HCT116 (cell line): ENCODE measurements around the gene SLC22A23. TPM values are rescaled to one million over a fixed set of nuclear protein-coding genes. Genes with fewer than 3 reads are reported as not detected.

ENCODE experiments used
- ATAC-seq: fragments of 200-7000 bp; cut with Tn5 transposase; 2 replicates; pipeline ENCODE4 v1.9.1; 2020; ENCODE audit warnings: mild to moderate bottlenecking, moderate library complexity
- BruUV-seq: library from RNA; stranded (reverse); fragments of 400-500 nt; replicated peaks from 2 replicates; lab custom pipeline; 2021; lab: Mats Ljungman, UMichigan
- CTCF ChIA-PET: fragments of 300-600 bp; sonication (Branson Sonifier 250); formaldehyde crosslinking; loops from one replicate; lab custom pipeline; 2021; ENCODE audit warnings: antibody characterized with exemption; lab: Charles Lee
- POLR2A ChIA-PET: fragments of 300-600, 350-600 bp; sonication (Branson Sonifier 250); formaldehyde crosslinking; loops from one replicate; lab custom pipeline; 2021; ENCODE audit warnings: antibody characterized with exemption; lab: Charles Lee
- RAD21 ChIA-PET, 2 experiments: fragments of 300-600 bp; sonication (Branson Sonifier 250); formaldehyde crosslinking; loops; one replicate each; lab custom pipeline; 2023; ENCODE audit warnings: low total read pairs in 2 of 2; ENCODE audit not compliant: uncharacterized antibody in 2 of 2, unreplicated experiment in 2 of 2, low non-redundant PET in 1 of 2; lab: Charles Lee
- DNase-seq: peaks from one replicate; pipeline ENCODE4 v3.0.0-alpha.2; 2010; ENCODE audit warnings: low read depth, low spot score
- H2AFZ ChIP-seq: fragments of 200-600 bp; shearing (Covaris generic), sonication (generic); 2 replicates; pipeline ENCODE4 v1.6.1; 2017; ENCODE audit warnings: low read depth, mixed run types, mixed read lengths, antibody characterized with exemption, low read length; ENCODE audit not compliant: poor library complexity, severe bottlenecking
- H3K27ac ChIP-seq: 2 replicates; pipeline ENCODE4 v1.5.1; 2012; ENCODE audit warnings: low read depth, low read length
- H3K27me3 ChIP-seq: fragments of 200-600 bp; sonication (generic); 2 replicates; pipeline ENCODE4 v1.6.1; 2016; ENCODE audit warnings: mixed run types, low read length, mixed read lengths; ENCODE audit not compliant: insufficient read depth
- H3K36me3 ChIP-seq, 2 experiments: fragments of 200-500 bp in 1 of 2; fragments of 200-600 bp in 1 of 2; sonication (Bioruptor generic) in 1 of 2; sonication (generic) in 1 of 2; 2 replicates each; pipeline versions ENCODE4 v1.5.1 to v1.6.1; 2014 to 2016; ENCODE audit warnings: low read length in 2 of 2, inconsistent platforms in 1 of 2, mixed read lengths in 1 of 2, mixed run types in 1 of 2; ENCODE audit not compliant: insufficient read depth in 2 of 2, control insufficient read depth in 1 of 2
- H3K4me1 ChIP-seq, 2 experiments: fragments of 200-600 bp in 1 of 2; sonication (generic) in 1 of 2; 2 replicates each; pipeline versions ENCODE4 v1.5.1 to v1.6.1; 2012 to 2017; ENCODE audit warnings: low read length in 2 of 2, inconsistent platforms in 1 of 2, mild to moderate bottlenecking in 1 of 2, mixed read lengths in 1 of 2, mixed run types in 1 of 2, moderate library complexity in 1 of 2; ENCODE audit not compliant: insufficient read depth in 2 of 2, control insufficient read depth in 1 of 2
- H3K4me2 ChIP-seq: fragments of 200-600 bp; sonication (generic); 2 replicates; pipeline ENCODE4 v1.6.1; 2017; ENCODE audit warnings: mixed run types, low read length, mixed read lengths
- H3K4me3 ChIP-seq, 2 experiments: fragments of 200-600 bp in 1 of 2; sonication (generic) in 1 of 2; replicated peaks in 1 of 2; 2 replicates each; pipeline ENCODE4 v1.5.1; 2011 to 2016; ENCODE audit warnings: low read length in 2 of 2, control low read depth in 1 of 2, low read depth in 1 of 2, mild to moderate bottlenecking in 1 of 2, mixed read lengths in 1 of 2, mixed run types in 1 of 2
- H3K79me2 ChIP-seq: fragments of 200-600 bp; sonication (generic); 2 replicates; pipeline ENCODE4 v1.6.1; 2017; ENCODE audit warnings: mild to moderate bottlenecking, mixed run types, low read length, moderate library complexity, mixed read lengths; ENCODE audit not compliant: insufficient read depth
- H3K9ac ChIP-seq: fragments of 200-600 bp; sonication (generic); 2 replicates; pipeline ENCODE4 v1.6.1; 2016; ENCODE audit warnings: low read length, mixed read lengths
- H3K9me2 ChIP-seq: fragments of 200-600 bp; sonication (generic), shearing (Covaris generic); 2 replicates; pipeline ENCODE4 v1.6.1; 2017; ENCODE audit warnings: mixed run types, mild to moderate bottlenecking, moderate library complexity; ENCODE audit not compliant: insufficient read depth
- H3K9me3 ChIP-seq, 2 experiments: fragments of 200-500 bp in 1 of 2; fragments of 200-600 bp in 1 of 2; sonication (Bioruptor generic) in 1 of 2; sonication (generic) in 1 of 2; 2 replicates each; pipeline ENCODE4 v1.6.1; 2014 to 2017; ENCODE audit warnings: low read length in 2 of 2, mixed read lengths in 2 of 2, inconsistent platforms in 1 of 2, low read depth in 1 of 2, mild to moderate bottlenecking in 1 of 2, mixed run types in 1 of 2, moderate library complexity in 1 of 2; ENCODE audit not compliant: control insufficient read depth in 1 of 2, insufficient read depth in 1 of 2
- H4K20me1 ChIP-seq: fragments of 200-600 bp; sonication (generic), shearing (Covaris generic); 2 replicates; pipeline ENCODE4 v1.6.1; 2017; ENCODE audit warnings: mixed run types, mild to moderate bottlenecking, moderate library complexity; ENCODE audit not compliant: insufficient read depth
- CBX3 ChIP-seq: IDR thresholded peaks from 2 replicates; pipeline ENCODE4 v1.6.1; 2012; ENCODE audit warnings: low read depth
- CEBPB ChIP-seq: IDR thresholded peaks from 2 replicates; pipeline ENCODE4 v1.6.1; 2012; ENCODE audit warnings: low read depth
- EGR1 ChIP-seq: IDR thresholded peaks from 2 replicates; pipeline ENCODE4 v1.6.1; 2012; ENCODE audit warnings: low read depth
- EZH2 ChIP-seq: fragments of 200-600 bp; sonication (generic); IDR thresholded peaks from 2 replicates; pipeline ENCODE4 v1.6.1; 2017; ENCODE audit warnings: antibody characterized with exemption, mixed run types
- JUND ChIP-seq: IDR thresholded peaks from 2 replicates; pipeline ENCODE4 v1.6.1; 2012
- POLR2AphosphoS5 ChIP-seq: IDR thresholded peaks from 2 replicates; pipeline ENCODE4 v1.6.1; 2011; ENCODE audit warnings: mild to moderate bottlenecking, low read depth, low read length, moderate library complexity
- SRF ChIP-seq: IDR thresholded peaks from 2 replicates; pipeline ENCODE4 v1.6.1; 2012; ENCODE audit warnings: low read depth
- ZBTB33 ChIP-seq: IDR thresholded peaks from 2 replicates; pipeline ENCODE4 v1.6.1; 2011; ENCODE audit warnings: mild to moderate bottlenecking, low read length, moderate library complexity; ENCODE audit not compliant: insufficient replicate concordance; ENCODE audit errors: extremely low read depth
- ZFX ChIP-seq: fragments of 450-650 bp; IDR thresholded peaks from 2 replicates; pipeline ENCODE4 v1.6.1; 2017
- ZNF274 ChIP-seq: fragments of 200-500 bp; sonication (Bioruptor generic); IDR thresholded peaks from 2 replicates; pipeline ENCODE4 v1.6.1; 2014; ENCODE audit warnings: mild to moderate bottlenecking, low read depth, low read length, inconsistent platforms
- intact Hi-C: fragments of 100-400 bp; cut with micrococcal nuclease; formaldehyde crosslinking; loops from 2 replicates; pipeline ENCODE4 v1.10.0; 2022
- total RNA-seq: library from RNA; stranded (reverse); gene quantifications from one replicate; pipeline ENCODE4 v1.2.1, GENCODE V29; 2021; ENCODE audit not compliant: unreplicated experiment
- TF ChIP-seq, protein P1 (sequence below), 3 experiments: fragments of 200-600 bp in 1 of 3; sonication (generic) in 1 of 3; IDR thresholded peaks in 2 of 3; conservative IDR thresholded peaks in 1 of 3; 2 replicates each; pipeline ENCODE4 v1.5.1; 2012 to 2017; ENCODE audit warnings: low read depth in 2 of 3, low read length in 2 of 3, antibody characterized with exemption in 1 of 3, borderline replicate concordance in 1 of 3, control low read depth in 1 of 3, mild to moderate bottlenecking in 1 of 3, mixed read lengths in 1 of 3, mixed run types in 1 of 3, moderate library complexity in 1 of 3; ENCODE audit not compliant: insufficient read depth in 1 of 3

The SLC22A23 gene
- total RNA-seq, 1 experiment from 2014 or later: 11.5 TPM

GRCh38 chr6:3350252-3350796, 106.5 kb downstream of the SLC22A23 start:
- H4K20me1 ChIP-seq: no peaks in the 10 kb centered on the region
- no peaks in the 10 kb centered on the region for H3K27me3 ChIP-seq
- no peaks in the 10 kb centered on the region for H3K36me3 ChIP-seq
- CTCF ChIA-PET: no interaction called here
- no peak overlapping the region for H3K4me2 ChIP-seq
- H3K79me2 ChIP-seq: no peaks in the 10 kb centered on the region
- no peak overlapping the region for H3K9ac ChIP-seq
- no peak for ATAC-seq
- POLR2A ChIA-PET: no interaction called here
- BruUV-seq: no TSS peak
- H2AFZ ChIP-seq: no peak overlapping the region
- H3K4me3 ChIP-seq: no peak overlapping the region
- no peak for TF ChIP-seq JUND
- TF ChIP-seq CEBPB: no peak
- TF ChIP-seq POLR2AphosphoS5: no peak
- no peak for TF ChIP-seq SRF
- TF ChIP-seq, protein P1, sequence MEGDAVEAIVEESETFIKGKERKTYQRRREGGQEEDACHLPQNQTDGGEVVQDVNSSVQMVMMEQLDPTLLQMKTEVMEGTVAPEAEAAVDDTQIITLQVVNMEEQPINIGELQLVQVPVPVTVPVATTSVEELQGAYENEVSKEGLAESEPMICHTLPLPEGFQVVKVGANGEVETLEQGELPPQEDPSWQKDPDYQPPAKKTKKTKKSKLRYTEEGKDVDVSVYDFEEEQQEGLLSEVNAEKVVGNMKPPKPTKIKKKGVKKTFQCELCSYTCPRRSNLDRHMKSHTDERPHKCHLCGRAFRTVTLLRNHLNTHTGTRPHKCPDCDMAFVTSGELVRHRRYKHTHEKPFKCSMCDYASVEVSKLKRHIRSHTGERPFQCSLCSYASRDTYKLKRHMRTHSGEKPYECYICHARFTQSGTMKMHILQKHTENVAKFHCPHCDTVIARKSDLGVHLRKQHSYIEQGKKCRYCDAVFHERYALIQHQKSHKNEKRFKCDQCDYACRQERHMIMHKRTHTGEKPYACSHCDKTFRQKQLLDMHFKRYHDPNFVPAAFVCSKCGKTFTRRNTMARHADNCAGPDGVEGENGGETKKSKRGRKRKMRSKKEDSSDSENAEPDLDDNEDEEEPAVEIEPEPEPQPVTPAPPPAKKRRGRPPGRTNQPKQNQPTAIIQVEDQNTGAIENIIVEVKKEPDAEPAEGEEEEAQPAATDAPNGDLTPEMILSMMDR (IDR thresholded peaks at IDR 0.05 in 2 of 3, conservative IDR thresholded peaks at IDR 0.05 in 1 of 3; ENCODE audit: borderline replicate concordance in 1 of 3, insufficient read depth in 1 of 3, low read depth in 2 of 3, low read length in 2 of 3): no peak
- no peak for TF ChIP-seq ZBTB33
- no peak for TF ChIP-seq CBX3
- no peak for TF ChIP-seq EGR1
- no peak for TF ChIP-seq EZH2
- no peak for TF ChIP-seq ZNF274
- no peak for TF ChIP-seq ZFX
- H3K27ac ChIP-seq: no peak overlapping the region
- no peaks in the 10 kb centered on the region for H3K9me3 ChIP-seq
- RAD21 ChIA-PET: no interaction called here
- H3K9me2 ChIP-seq: no peaks in the 10 kb centered on the region
- DNase-seq: no peak
- peaks cover 1 to 8% of the 10 kb centered on the region in 2 experiments; a peak in 3 of 4 replicates for H3K4me1 ChIP-seq
- intact Hi-C loops: no loop called here
